Pancreas (tissue), 10 donors: Measurements from ENCODE around the gene DDX56. TPM values are rescaled to one million over a fixed set of nuclear protein-coding genes. Genes with fewer than 3 reads are reported as not detected.

Experiments used
- ATAC-seq, 4 donors: fragments of 200-7000 bp; cut with Tn5 transposase; one replicate each; pipeline versions ENCODE4 v1.8.0 to v1.9.1; 2020; ENCODE audit warnings: mild to moderate bottlenecking in 4 of 4, moderate library complexity in 4 of 4
- DNase-seq, 6 donors: peaks; one replicate each; pipeline ENCODE4 v3.0.0-alpha.2; 2020
- FAIRE-seq: peaks from 2 replicates; lab custom pipeline; 2012; peaks lifted over from hg19 to GRCh38; lab: Jason Lieb, UNC
- H3K27ac ChIP-seq, 4 donors: fragments of 200-600 bp; sonication (generic); 1 replicate in 3 of 4; 2 replicates in 1 of 4; pipeline versions ENCODE4 v1.5.0 to v1.8.0; 2020
- H3K27me3 ChIP-seq, 4 donors: fragments of 200-600 bp; one replicate each; pipeline ENCODE4 v1.8.0; 2021
- H3K36me3 ChIP-seq, 3 donors: fragments of 200-600 bp; sonication (generic) in 1 of 3; one replicate each; pipeline versions ENCODE4 v1.5.0 to v1.8.0; 2020 to 2021
- H3K4me1 ChIP-seq, 3 donors: fragments of 200-600 bp; one replicate each; pipeline ENCODE4 v1.8.0; 2021
- H3K4me3 ChIP-seq, 4 donors: fragments of 200-600 bp; sonication (generic) in 2 of 4; one replicate each; pipeline versions ENCODE4 v1.5.0 to v1.8.0; 2020 to 2021
- H3K9me3 ChIP-seq, 4 donors: fragments of 200-600 bp; one replicate each; pipeline ENCODE4 v1.8.0; 2021
- WGBS, 2 donors: extraction: QIAGEN DNeasy Blood & Tissue Kit; methylation state at CpG; one replicate each; pipeline ENCODE4 v1.1.7; 2013; 5-methylcytosine and 5-hydroxymethylcytosine counted together
- intact Hi-C, 3 donors: fragments of 100-400 bp; cut with DNase I; formaldehyde crosslinking; loops; one replicate each; pipeline versions ENCODE4 v1.11.1 to v1.14.2; 2022
- polyA plus RNA-seq, 2 donors: library from polyadenylated mRNA; stranded (reverse); fragments of 200-250 nt; gene quantifications; one replicate each; pipeline ENCODE4 v1.2.3, GENCODE V29; 2013
- total RNA-seq, 6 donors: library from RNA; stranded (reverse); fragmentation: NEBNext Ultra II Directional in 4 of 6; extraction: Animal tissue kit (Norgen Biotek cat#: 25700) in 4 of 6; gene quantifications; one replicate each; pipeline versions ENCODE4 v1.2.1 to v1.2.4, GENCODE V29; 2021 to 2023
- TF ChIP-seq, protein P1 (sequence below), 4 donors: fragments of 200-600 bp; sonication (generic) in 3 of 4; IDR thresholded peaks; one replicate each; pipeline versions ENCODE4 v1.5.0 to v1.8.0; 2021; ENCODE audit warnings: antibody characterized with exemption in 4 of 4
- donor health status: healthy with polysubstance abuse.
- donor health status: DM: no; HTN: no; CAD: no; lungs with moderate emphysema.
- donor health status: DM: no; HTN: no; CAD: no.
- donor health status: control.
- donor health status: control.
- donor health status: Bipolar disorder and iron deficiency.
- donor health status: DM: yes; HTN: yes; CAD: no.
- donor health status: DM: no; HTN: no; CAD: no.
- donor health status: DM: no; HTN: no; CAD: no.
- donor health status: DM: yes; HTN: yes; CAD: no.

DDX56 gene
- total and polyA plus RNA-seq, 8 donors = 23.0 to 114 (median 30.4) TPM

DNA sequence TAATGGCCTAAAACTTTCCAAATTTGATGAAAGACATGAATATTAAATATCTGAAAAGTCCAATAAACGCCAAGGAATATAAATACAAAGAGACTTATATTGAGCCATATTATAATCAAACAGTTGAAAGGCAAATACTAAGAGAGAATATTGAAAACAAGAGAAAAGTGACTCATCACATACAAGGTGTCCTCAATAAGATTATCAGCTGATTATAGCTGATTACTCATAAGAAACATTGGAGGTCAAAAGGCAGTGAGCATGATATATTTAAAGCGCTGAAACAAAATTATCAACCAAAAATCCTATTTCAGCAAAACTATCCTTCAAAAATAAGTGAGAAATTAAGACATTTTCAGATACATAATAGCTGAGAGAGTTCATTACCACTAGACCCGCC is 24.8 kb downstream of the DDX56 start:
- intact Hi-C loops = no loop called here
- no peak for DNase-seq

GRCh38 chr7:44547536-44548231 is 26.0 kb downstream of the DDX56 start:
- peak in 2 of 4 donors; percentile 51 to 57 for ATAC-seq
- H3K36me3 ChIP-seq = no peaks in the 10 kb centered on the region
- H3K4me1 ChIP-seq = no peaks in the 10 kb centered on the region
- no peak for DNase-seq
- intact Hi-C loops = no loop called here
- FAIRE-seq = no peak
- H3K9me3 ChIP-seq = no peaks in the 10 kb centered on the region
- H3K27ac ChIP-seq = no peak overlapping the region
- TF ChIP-seq, protein P1, sequence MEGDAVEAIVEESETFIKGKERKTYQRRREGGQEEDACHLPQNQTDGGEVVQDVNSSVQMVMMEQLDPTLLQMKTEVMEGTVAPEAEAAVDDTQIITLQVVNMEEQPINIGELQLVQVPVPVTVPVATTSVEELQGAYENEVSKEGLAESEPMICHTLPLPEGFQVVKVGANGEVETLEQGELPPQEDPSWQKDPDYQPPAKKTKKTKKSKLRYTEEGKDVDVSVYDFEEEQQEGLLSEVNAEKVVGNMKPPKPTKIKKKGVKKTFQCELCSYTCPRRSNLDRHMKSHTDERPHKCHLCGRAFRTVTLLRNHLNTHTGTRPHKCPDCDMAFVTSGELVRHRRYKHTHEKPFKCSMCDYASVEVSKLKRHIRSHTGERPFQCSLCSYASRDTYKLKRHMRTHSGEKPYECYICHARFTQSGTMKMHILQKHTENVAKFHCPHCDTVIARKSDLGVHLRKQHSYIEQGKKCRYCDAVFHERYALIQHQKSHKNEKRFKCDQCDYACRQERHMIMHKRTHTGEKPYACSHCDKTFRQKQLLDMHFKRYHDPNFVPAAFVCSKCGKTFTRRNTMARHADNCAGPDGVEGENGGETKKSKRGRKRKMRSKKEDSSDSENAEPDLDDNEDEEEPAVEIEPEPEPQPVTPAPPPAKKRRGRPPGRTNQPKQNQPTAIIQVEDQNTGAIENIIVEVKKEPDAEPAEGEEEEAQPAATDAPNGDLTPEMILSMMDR (IDR thresholded peaks at IDR 0.05) = no peak
- WGBS, 2 donors = 17 to 20% methylated on average over 6 of the region's 6 CpGs
- no peak overlapping the region for H3K4me3 ChIP-seq
- H3K27me3 ChIP-seq = no peaks in the 10 kb centered on the region

More for the DNA sequence above, 24.8 kb downstream of the DDX56 start:
- no peak overlapping the region for H3K27ac ChIP-seq
- no peaks in the 10 kb centered on the region for H3K36me3 ChIP-seq
- H3K27me3 ChIP-seq = no peaks in the 10 kb centered on the region
- H3K9me3 ChIP-seq = no peaks in the 10 kb centered on the region
- FAIRE-seq (no peak), ATAC-seq (no peak)
- no peak overlapping the region for H3K4me3 ChIP-seq
- WGBS, 2 donors = 78 to 95% methylated on average over 3 of the region's 3 CpGs
- TF ChIP-seq, protein P1 (IDR thresholded peaks at IDR 0.05) = no peak
- no peaks in the 10 kb centered on the region for H3K4me1 ChIP-seq

GRCh38 chr7:44541876-44542610 is 31.7 kb downstream of the DDX56 start:
- TF ChIP-seq, protein P1 (IDR thresholded peaks at IDR 0.05) = no peak
- Histone ChIP-seq H3K27ac (no peak overlapping the region), H3K4me1 (no peaks in the 10 kb centered on the region), H3K27me3 (no peaks in the 10 kb centered on the region), H3K4me3 (no peak overlapping the region), H3K9me3 (no peaks in the 10 kb centered on the region), H3K36me3 (no peaks in the 10 kb centered on the region)
- FAIRE-seq (no peak), ATAC-seq (peak in 1 of 4 donors; percentile 5), DNase-seq (no peak)
- WGBS, 2 donors = 83 to 92% methylated on average over 6 of the region's 6 CpGs
- intact Hi-C loops = no loop called here

- Histone ChIP-seq H3K9me3 (no peaks in the 10 kb centered on the region), H3K36me3 (no peaks in the 10 kb centered on the region), H3K27me3 (no peaks in the 10 kb centered on the region), H3K27ac (no peak within 1 kb of the TSS), H3K4me3 (no peak within 1 kb of the TSS), H3K4me1 (no peaks in the 10 kb centered on the region)
- intact Hi-C loops = no loop called here
- FAIRE-seq (no peak), ATAC-seq (peak in 3 of 4 donors; percentile 32 to 78 (median 67)), DNase-seq (peak in 1 of 6 donors; percentile 64)
- 74 to 76% methylated on average over 20 of the region's 20 CpGs for WGBS, 2 donors
- TF ChIP-seq, protein P1 (IDR thresholded peaks at IDR 0.05) = no peak
These were observed 32.5 kb downstream of the DDX56 start, which contains the start of gene NPC1L1 for GRCh38 chr7:44541028-44541869. Gene NPC1L1 (minus strand): TSS chr7:44541330. CDS start chr7:44541259, 71 bp downstream.
